ENCODE results near the gene SLC2A10.

The SLC2A10 gene

DNA sequence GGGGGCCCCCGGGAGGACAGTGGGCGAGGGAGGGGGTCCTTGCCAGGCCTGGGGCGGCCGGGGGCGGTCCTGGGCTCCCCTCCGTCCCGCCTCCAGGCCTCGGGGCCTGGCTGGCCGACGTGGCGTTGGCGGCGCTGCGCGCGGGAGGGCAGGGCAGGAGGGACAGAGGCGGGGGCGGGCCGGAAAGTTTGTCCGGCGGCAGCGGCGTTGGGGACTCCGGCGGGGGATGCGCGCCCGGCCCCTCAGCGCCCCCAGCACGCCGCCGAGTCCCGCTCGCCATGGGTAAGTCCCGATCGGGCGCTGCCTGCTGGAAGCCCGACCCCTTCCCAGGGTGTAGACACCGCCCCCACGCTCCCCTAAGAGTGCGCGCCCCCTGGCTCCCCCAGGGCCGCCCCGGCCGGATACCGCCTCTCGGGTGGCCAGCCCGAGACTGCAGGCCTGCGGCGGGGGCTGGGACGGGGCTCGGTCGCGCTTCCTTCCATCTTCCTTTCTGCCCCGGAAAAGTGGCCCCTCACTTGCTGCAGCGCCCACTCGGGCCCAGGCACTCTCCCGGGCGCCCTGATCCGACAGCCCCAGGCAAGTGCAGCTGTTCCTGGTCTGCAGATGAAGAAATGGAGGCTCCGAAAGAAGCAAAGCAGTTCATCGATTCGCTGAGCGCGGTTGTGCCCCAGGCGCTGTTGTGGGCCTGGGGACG, at the start of gene SLC2A10:
Gene SLC2A10, plus strand, starts transcription at position 191 of the 694 bp plus-strand sequence. Its CDS starts 88 bp downstream, at position 279.
- H3K36me3 Mint-ChIP-seq: peaks cover 3 to 4% of the 10 kb centered on the region in 2 donors
- no peak for DNase-seq
- peak within 1 kb of the TSS; percentile 83 to 85 for H3K4me3 Mint-ChIP-seq
- peak; percentile 61 to 65 for ATAC-seq (replicated peaks)
- peaks cover 9 to 16% of the 10 kb centered on the region in 2 donors for H3K4me1 Mint-ChIP-seq
- H3K9me3 Mint-ChIP-seq: peaks cover 3 to 7% of the 10 kb centered on the region in 2 donors
- peaks cover 56 to 63% of the 10 kb centered on the region in 2 donors for H3K27me3 Mint-ChIP-seq
- H3K27ac Mint-ChIP-seq: peak within 1 kb of the TSS; percentile 72

DNA sequence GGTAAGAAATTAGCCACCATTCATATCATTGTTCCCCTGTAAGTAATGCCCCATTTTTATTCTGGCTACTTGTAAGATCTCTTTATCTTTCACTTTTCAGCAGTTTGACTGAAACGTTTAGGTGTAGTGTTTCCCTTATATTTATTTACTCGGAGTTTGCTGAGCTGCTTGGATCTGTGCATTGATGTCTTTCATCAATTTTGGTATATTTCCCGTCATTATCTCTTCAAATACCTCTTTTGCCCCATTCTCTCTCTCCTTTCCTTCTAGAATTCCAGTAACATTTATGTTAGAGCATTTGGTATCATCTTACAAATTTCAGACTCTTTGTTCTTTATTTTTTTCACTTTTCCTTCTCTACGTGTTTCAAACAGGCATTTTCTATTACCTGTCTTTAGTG, 49.0 kb upstream of the SLC2A10 start:
- H3K27ac Mint-ChIP-seq: no peak overlapping the region
- no peaks in the 10 kb centered on the region for H3K9me3 Mint-ChIP-seq
- peaks cover 0 to 9% of the 10 kb centered on the region in 2 donors for H3K27me3 Mint-ChIP-seq
- ATAC-seq (replicated peaks) (no peak), DNase-seq (no peak)
- H3K36me3 Mint-ChIP-seq: peaks cover 0 to 6% of the 10 kb centered on the region in 2 donors
- H3K4me3 Mint-ChIP-seq: no peak overlapping the region
- no peaks in the 10 kb centered on the region for H3K4me1 Mint-ChIP-seq

DNA sequence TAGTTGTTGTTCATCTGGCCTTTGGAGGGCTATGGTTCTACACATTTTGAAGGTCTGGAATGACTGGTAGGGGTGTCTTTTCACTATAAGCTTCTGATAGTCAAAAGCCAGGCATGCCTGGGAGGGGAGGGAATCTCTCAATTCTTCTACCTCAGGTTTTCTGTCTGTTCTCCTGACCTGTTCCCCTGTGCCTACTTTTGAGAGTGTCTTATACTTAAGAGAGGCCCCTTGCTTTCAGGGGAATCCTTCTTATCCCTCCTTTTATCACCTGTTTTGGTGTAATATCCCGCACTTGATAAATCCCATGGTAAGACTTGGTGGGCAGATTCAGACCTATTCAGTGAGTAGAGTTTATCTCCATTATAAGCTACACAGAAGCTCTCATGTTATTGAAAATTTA, 47.8 kb upstream of the SLC2A10 start:
- Mint-ChIP-seq H3K4me1 (no peaks in the 10 kb centered on the region), H3K27ac (no peak overlapping the region), H3K4me3 (no peak overlapping the region), H3K36me3 (peaks cover 4 to 6% of the 10 kb centered on the region in 2 donors), H3K27me3 (peaks cover 0 to 9% of the 10 kb centered on the region in 2 donors), H3K9me3 (no peaks in the 10 kb centered on the region)
- ATAC-seq (replicated peaks): no peak
- no peak for DNase-seq

DNA sequence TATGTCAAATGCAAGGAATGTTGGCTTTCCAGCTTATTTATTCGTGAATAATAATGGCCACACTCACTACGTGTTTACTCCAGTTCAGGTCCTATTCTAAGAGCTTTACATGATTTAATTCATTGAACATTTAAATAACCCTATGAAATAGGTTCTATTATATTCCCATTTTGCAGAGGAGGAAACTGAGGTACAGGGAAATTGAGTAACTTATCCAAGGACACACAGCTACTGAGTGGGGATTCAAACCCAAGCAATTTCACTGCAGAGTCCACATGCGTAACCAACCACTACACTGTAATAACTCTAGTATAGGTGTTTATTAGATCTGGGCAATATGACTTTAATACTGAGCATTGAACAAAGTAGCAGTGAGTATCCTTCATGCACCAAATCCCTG, 45.9 kb upstream of the SLC2A10 start:
- H3K4me1 Mint-ChIP-seq: no peaks in the 10 kb centered on the region
- peaks cover 0 to 9% of the 10 kb centered on the region in 2 donors for H3K27me3 Mint-ChIP-seq
- no peak for ATAC-seq (replicated peaks)
- no peaks in the 10 kb centered on the region for H3K9me3 Mint-ChIP-seq
- DNase-seq: no peak
- peaks cover 6 to 8% of the 10 kb centered on the region in 2 donors for H3K36me3 Mint-ChIP-seq
- H3K27ac Mint-ChIP-seq: no peak overlapping the region
- H3K4me3 Mint-ChIP-seq: no peak overlapping the region

DNA sequence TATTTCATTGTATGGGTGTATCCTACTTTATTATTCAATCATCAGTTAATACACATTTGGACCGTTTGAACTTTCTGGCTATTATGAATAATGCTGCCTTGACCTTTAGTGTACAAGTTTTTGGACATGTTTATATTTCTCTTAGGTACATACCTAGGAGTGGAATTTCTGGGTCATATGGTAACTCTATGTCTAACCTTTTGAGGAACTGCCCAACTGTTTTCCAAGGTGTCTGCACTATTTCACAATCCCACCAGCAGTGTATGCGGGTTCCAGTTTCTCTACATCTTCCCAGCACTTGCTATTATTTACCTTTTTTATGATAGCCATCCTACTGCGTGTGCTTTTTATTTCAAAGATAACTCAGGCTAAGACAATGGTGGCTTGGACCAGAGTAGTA, 43.8 kb upstream of the SLC2A10 start:
- H3K9me3 Mint-ChIP-seq: peaks cover 4% of the 10 kb centered on the region in 2 donors
- peaks cover 8 to 23% of the 10 kb centered on the region in 2 donors for H3K36me3 Mint-ChIP-seq
- H3K4me1 Mint-ChIP-seq: no peaks in the 10 kb centered on the region
- H3K27me3 Mint-ChIP-seq: peaks cover 0 to 4% of the 10 kb centered on the region in 2 donors
- DNase-seq (no peak), ATAC-seq (replicated peaks) (no peak)
- no peak overlapping the region for H3K4me3 Mint-ChIP-seq
- no peak overlapping the region for H3K27ac Mint-ChIP-seq

DNA sequence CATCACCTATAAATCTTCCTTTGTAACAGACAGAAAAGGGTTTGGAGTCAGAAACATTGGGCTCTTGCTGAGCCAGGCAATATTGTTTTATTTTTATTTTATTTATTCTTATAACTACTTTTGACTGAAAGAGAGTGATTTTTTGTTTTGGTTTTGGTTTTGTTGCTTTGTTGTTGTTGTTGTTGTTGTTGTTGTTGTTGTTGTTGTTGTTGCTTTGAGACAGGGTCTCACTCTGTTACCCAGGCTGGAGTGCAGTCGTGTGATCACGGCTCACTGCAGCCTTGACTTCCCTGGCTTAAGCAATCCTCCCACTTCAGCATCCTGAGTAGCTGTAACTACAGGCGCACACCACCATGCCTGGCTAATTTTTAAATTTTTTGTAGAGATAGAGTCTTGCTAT, 43.1 kb upstream of the SLC2A10 start:
- no peak for ATAC-seq (replicated peaks)
- no peaks in the 10 kb centered on the region for H3K4me1 Mint-ChIP-seq
- peaks cover 10 to 30% of the 10 kb centered on the region in 2 donors for H3K36me3 Mint-ChIP-seq
- no peak for DNase-seq
- H3K27me3 Mint-ChIP-seq: no peaks in the 10 kb centered on the region
- H3K4me3 Mint-ChIP-seq: no peak overlapping the region
- H3K27ac Mint-ChIP-seq: no peak overlapping the region
- H3K9me3 Mint-ChIP-seq: peaks cover 8 to 9% of the 10 kb centered on the region in 2 donors

DNA sequence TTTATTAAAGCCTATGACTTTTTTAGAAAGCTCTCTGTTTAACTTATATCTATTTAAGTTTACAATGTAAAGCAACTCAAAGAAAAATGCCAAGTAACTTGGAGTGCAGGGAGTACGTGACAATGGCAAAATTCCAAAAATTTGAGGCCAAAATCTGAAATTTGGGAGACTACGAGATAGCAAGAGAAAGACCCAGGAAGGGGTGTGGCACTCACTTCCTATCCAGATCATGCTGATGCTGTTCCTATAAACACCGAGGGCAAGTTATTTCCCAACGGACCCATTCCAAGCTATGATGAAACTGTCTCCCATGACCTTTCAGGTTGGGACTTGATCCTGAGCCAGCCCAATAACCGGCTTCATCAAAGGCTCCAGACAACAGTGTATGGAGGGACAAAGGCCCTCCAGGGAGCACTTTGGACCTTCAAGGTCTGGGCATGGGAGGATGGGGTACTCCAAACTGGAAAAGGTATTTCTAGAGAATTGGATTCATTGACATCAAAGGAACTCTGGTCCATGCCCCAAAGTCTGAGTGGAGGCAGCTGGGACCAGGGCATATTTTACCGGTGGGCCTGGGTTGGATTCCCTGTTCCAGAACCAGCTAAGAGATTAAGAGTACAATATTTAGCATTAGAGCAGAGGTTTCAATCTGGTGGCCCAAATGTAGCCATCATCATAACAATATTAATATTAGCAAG, 42.5 kb upstream of the SLC2A10 start:
- Mint-ChIP-seq H3K27ac (no peak overlapping the region), H3K4me1 (no peaks in the 10 kb centered on the region), H3K27me3 (no peaks in the 10 kb centered on the region), H3K36me3 (peaks cover 11 to 33% of the 10 kb centered on the region in 2 donors), H3K9me3 (peaks cover 9 to 12% of the 10 kb centered on the region in 2 donors), H3K4me3 (no peak overlapping the region)
- DNase-seq (no peak), ATAC-seq (replicated peaks) (no peak)

DNA sequence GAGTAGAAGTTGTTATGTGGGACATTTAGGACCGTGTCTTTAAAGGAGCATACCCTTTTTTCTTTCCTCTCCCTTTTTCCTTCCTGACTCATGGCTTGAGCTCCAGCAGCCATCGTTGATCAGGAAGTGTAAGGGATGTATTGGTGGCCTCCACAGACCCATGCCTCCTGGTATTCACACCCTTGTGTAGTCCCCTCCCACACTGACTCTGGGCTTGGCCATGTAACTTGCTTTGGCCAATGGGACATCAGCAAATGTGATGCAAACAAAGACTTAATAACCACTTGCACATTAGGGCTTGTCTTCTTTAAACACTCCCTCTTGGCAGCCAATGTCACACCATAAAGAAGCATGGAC, 39.2 kb upstream of the SLC2A10 start:
- no peaks in the 10 kb centered on the region for H3K27me3 Mint-ChIP-seq
- H3K27ac Mint-ChIP-seq: no peak overlapping the region
- no peak for DNase-seq
- H3K4me1 Mint-ChIP-seq: peaks cover 0 to 2% of the 10 kb centered on the region in 2 donors
- H3K4me3 Mint-ChIP-seq: no peak overlapping the region
- H3K9me3 Mint-ChIP-seq: peaks cover 9 to 12% of the 10 kb centered on the region in 2 donors
- no peak for ATAC-seq (replicated peaks)
- peaks cover 9 to 37% of the 10 kb centered on the region in 2 donors for H3K36me3 Mint-ChIP-seq

DNA sequence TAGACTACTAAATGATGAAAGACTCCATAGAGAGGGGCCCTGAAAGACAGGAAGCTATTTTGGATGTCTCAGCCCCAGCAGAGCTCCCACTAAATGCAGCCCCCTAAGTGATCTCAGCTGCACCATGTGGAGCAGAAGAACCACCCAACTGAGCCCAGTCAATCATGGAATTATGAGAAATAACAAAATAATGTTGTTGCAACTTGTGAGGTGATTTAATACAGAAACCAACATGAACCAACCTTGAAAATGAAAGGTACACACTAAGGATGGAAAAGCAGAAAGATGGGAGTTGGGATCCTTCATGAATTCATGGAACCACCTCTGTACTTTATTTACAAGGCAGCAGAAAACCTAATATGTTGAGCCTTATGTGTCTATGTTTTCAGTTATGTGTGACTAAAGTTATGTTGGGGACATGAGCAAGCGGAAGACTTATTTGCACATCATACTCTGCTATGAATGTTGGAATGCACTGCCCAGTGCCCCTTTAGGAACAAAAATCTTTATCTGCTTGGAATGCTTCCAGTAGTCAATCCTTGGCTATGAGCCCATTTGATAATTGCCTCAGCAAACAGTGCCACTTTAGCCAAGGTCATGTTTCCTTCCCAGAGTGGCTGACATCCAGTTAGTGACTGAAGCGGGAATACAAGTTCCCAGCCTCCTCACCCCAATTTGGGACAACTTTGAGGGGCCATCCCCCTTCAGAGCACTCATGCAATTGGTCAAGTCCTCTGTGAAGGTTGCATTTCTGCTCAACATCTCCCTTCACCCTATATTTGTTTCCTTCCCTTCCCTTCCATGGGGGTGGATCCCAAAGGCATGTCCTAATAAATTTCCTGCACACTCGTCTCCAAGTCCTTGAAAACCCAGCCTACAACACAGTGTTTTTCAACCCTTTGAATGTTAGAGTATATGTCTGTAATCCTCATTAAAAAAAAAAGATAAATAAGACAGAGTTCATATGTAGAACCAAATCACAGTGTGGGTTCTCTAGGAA, 38.6 kb upstream of the SLC2A10 start:
- peaks cover 0 to 2% of the 10 kb centered on the region in 2 donors for H3K4me1 Mint-ChIP-seq

DNA sequence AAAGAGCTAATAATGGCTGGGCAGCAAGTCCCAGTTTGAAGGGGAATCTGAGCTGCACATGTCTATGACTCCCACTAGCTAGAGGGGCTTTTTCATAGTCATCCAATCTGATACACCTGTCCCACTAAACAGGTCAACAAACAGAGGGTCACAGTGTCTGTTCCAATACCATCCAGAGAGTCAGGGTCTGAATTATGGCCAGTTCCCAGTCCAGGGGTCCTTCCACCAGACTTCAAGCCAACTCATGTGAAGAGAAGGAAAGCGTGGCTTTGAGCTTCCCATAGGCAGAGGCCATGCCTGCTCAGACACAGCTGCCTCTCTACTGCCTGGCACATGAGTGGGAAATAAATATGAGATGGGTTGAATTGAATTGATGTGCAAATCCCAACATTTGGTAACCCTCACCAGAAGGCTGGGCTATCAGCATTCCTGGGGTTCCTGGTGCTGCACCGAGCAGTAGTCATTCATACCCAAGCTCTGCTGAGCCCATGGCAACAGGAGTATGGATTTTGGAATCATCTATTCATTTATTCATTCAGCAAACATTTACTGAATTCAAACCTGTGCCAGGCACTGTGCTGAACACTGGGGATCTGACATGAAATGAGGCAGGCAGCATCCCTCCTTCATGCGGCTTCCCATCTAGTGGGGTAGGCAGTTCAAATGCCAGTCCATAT, 37.4 kb upstream of the SLC2A10 start:
- no peak overlapping the region for H3K4me3 Mint-ChIP-seq
- peaks cover 0 to 2% of the 10 kb centered on the region in 2 donors for H3K4me1 Mint-ChIP-seq
- peaks cover 9 to 12% of the 10 kb centered on the region in 2 donors for H3K9me3 Mint-ChIP-seq
- H3K27ac Mint-ChIP-seq: no peak overlapping the region
- no peaks in the 10 kb centered on the region for H3K27me3 Mint-ChIP-seq
- DNase-seq (no peak), ATAC-seq (replicated peaks) (no peak)
- peaks cover 9 to 33% of the 10 kb centered on the region in 2 donors for H3K36me3 Mint-ChIP-seq

More for the DNA sequence above, 38.6 kb upstream of the SLC2A10 start:
- no peaks in the 10 kb centered on the region for H3K27me3 Mint-ChIP-seq
- no peak overlapping the region for H3K4me3 Mint-ChIP-seq
- DNase-seq (no peak), ATAC-seq (replicated peaks) (no peak)
- no peak overlapping the region for H3K27ac Mint-ChIP-seq
- peaks cover 9 to 35% of the 10 kb centered on the region in 2 donors for H3K36me3 Mint-ChIP-seq
- peaks cover 9 to 12% of the 10 kb centered on the region in 2 donors for H3K9me3 Mint-ChIP-seq

DNA sequence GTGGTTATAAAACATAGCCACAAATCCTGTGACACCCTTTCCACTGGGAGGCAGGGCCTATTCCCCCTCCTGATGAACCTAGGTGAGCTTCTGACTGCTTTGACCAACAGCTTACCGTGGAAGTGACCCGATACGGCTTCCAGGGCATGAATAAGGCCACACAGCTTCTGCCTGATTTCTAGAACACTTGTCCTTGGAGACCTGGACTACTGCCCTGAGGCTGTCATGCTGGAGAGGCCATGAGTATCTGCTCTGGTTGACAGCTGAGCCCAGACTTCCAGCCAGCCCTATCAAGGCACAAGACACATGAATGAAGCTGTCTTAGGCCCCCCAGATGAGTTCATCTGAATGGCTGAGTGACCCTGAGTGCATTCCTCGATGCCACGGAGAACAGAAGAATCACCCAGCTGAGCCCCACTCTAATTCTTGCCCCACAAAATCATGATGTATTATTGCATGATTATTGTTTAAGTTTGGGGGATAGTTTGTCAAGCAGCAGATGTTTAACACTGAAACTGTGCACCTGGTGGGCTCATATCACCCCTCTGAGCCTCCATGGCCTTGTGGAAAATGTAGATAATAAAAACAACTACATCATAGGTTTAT, 36.8 kb upstream of the SLC2A10 start:
- Mint-ChIP-seq H3K27ac (no peak overlapping the region), H3K36me3 (peaks cover 9 to 36% of the 10 kb centered on the region in 2 donors), H3K9me3 (peaks cover 9 to 12% of the 10 kb centered on the region in 2 donors), H3K4me3 (no peak overlapping the region), H3K27me3 (no peaks in the 10 kb centered on the region), H3K4me1 (peaks cover 0 to 2% of the 10 kb centered on the region in 2 donors)
- ATAC-seq (replicated peaks) (no peak), DNase-seq (no peak)

DNA sequence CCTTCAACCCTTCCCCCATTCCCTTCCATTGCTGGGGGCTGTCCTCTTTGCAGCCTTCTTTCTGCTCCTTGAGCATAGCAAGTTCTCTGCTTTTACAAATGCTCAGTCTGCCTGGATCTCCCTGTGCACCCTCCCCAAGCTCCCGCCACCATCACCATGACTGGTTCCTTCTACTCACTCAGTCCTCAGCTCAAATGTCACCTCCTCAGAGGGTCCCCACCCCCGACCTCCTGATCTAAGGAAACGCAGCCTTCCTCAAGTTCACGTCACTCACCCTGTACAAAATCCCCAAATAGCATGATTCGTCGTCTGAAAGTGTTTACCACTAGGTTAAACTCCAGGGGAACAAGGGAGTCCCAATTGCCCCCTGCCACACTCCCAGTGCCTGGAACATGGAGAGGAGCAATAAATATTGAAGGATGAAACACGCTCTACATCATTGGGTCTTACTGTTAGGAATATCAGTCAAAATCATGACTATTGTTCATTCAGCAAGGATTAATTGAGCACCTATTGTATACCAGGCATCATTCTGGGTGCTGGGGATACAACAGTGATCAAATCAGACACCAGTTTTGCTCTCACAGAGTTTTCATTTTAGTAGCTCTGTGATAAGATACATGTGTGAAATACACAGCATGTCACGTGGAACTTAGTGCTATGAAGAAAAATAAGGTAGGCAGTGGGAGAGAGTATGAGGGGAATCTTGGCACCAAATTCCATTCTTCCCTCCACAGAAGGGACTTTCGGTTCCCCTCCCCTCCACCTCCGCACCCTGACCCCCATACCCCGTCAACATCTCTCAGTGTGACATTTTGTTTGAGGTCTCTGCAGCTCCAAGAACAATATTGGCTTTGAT, 35.8 kb upstream of the SLC2A10 start:
- ATAC-seq (replicated peaks): no peak
- Mint-ChIP-seq H3K4me3 (no peak overlapping the region), H3K9me3 (peaks cover 9 to 12% of the 10 kb centered on the region in 2 donors), H3K36me3 (peaks cover 9 to 32% of the 10 kb centered on the region in 2 donors), H3K4me1 (peaks cover 0 to 2% of the 10 kb centered on the region in 2 donors), H3K27ac (no peak overlapping the region), H3K27me3 (no peaks in the 10 kb centered on the region)
- no peak for DNase-seq
